ENCODE data around the gene PCDHB4.
"Not testable (repeated sequence)": the region's sequence is repeated elsewhere in the genome, so short reads cannot be mapped to it uniquely, and the experiment has no call there.

Gene PCDHB4

GRCh38 chr5:141150224-141150992 lies 28.8 kb downstream of the PCDHB4 start:
- DNase-seq = no peak

- DNase-seq = no peak
These were observed 29.3 kb downstream of the PCDHB4 start for GRCh38 chr5:141150993-141151325.

GRCh38 chr5:141151632-141152031 lies 30.0 kb downstream of the PCDHB4 start:
- DNase-seq = not testable (repeated sequence)

GRCh38 chr5:141152096-141152495 lies 30.5 kb downstream of the PCDHB4 start:
- not testable (repeated sequence) for DNase-seq

- DNase-seq = no peak
These were observed 34.1 kb downstream of the PCDHB4 start for GRCh38 chr5:141155540-141156374.

- not testable (repeated sequence) for DNase-seq
These were observed 35.7 kb downstream of the PCDHB4 start for GRCh38 chr5:141157356-141157755.

GRCh38 chr5:141157901-141158300 lies 36.3 kb downstream of the PCDHB4 start:
- DNase-seq = not testable (repeated sequence)

GRCh38 chr5:141172381-141173204 lies 51.0 kb downstream of the PCDHB4 start, which contains the start of gene PCDHB7:
Gene PCDHB7 (plus strand): TSS chr5:141172644. CDS start chr5:141172836, 192 bp downstream.
- DNase-seq = peak; percentile 32

GRCh38 chr5:141174291-141175104 lies 52.9 kb downstream of the PCDHB4 start:
- DNase-seq = not testable (repeated sequence)

All from hematopoietic multipotent progenitor cell treated with erythropoietin and hydrocortisone succinate and interleukin-3 and kit ligand, for 6 days (in vitro differentiated cells).